ENCODE measurements around the gene HGFAC.

DNA sequence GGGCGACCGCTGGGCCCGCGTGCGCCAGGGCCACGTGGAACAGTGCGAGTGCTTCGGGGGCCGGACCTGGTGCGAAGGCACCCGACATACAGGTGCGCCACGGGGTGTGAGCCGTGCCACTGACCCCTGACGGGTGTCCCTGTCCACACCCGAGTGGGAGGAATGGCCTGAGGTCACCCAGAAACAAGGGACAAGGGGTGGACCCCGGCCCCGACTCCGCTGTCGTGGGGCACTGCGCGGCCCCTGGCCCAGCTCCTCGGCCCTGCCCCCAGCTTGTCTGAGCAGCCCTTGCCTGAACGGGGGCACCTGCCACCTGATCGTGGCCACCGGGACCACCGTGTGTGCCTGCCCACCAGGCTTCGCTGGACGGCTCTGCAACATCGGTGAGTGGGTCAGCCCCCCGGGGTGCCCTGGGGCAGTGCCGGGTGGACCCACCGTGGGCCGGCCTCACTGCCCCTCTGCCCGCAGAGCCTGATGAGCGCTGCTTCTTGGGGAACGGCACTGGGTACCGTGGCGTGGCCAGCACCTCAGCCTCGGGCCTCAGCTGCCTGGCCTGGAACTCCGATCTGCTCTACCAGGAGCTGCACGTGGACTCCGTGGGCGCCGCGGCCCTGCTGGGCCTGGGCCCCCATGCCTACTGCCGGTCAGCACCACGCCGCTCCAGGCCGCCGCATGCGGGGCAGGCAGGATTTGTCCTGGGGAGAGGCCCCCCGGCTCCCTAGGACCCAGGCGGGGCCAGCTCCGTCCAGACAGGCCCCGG, 2.8 kb downstream of the HGFAC start:
- TF ChIP-seq POLR2AphosphoS5 (IDR thresholded peaks at IDR 0.05): no peak
- TF ChIP-seq, protein P1, sequence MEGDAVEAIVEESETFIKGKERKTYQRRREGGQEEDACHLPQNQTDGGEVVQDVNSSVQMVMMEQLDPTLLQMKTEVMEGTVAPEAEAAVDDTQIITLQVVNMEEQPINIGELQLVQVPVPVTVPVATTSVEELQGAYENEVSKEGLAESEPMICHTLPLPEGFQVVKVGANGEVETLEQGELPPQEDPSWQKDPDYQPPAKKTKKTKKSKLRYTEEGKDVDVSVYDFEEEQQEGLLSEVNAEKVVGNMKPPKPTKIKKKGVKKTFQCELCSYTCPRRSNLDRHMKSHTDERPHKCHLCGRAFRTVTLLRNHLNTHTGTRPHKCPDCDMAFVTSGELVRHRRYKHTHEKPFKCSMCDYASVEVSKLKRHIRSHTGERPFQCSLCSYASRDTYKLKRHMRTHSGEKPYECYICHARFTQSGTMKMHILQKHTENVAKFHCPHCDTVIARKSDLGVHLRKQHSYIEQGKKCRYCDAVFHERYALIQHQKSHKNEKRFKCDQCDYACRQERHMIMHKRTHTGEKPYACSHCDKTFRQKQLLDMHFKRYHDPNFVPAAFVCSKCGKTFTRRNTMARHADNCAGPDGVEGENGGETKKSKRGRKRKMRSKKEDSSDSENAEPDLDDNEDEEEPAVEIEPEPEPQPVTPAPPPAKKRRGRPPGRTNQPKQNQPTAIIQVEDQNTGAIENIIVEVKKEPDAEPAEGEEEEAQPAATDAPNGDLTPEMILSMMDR (IDR thresholded peaks at IDR 0.05): no peak
- TF ChIP-seq POLR2A (IDR thresholded peaks at IDR 0.05; ENCODE audit: low read depth): no peak
